Measurements from ENCODE around the gene TMEM117. TPM values are rescaled to one million over a fixed set of nuclear protein-coding genes. Genes with fewer than 3 reads are reported as not detected.

The TMEM117 gene
- total and polyA plus RNA-seq, 2 donors from 2014 or later: 5.9 to 6.0 TPM

DNA sequence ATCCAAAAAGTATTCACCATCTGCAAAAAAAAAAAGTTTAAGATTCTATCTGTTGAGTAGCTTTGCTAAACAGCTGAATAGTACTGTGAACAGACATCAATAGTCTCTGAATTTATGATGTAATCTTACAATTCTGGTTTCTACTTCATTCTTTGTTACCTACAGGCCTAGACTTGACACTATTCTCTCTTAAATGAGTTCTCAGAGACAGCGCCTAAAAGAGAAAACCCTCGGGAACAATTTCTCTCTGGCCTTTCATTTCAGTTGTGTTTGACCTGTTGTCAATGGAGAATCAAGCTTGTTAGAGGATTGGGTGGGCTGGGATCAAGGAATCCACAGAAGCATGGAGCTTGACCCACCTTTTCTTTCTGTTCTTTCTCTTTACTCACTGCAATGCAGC lies 23.8 kb upstream of the TMEM117 start:
- Histone ChIP-seq H3K4me1 (ENCODE audit: control insufficient read depth in 2 of 3, insufficient read depth in 2 of 3, low read depth in 1 of 3, low read length in 3 of 3) (no peaks in the 10 kb centered on the region), H3K9ac (ENCODE audit: low read length in 3 of 3) (no peak overlapping the region), H3K27ac (ENCODE audit: low read depth in 2 of 2, low read length in 2 of 2) (no peak overlapping the region), H3K4me3 (ENCODE audit: low read length in 3 of 3) (no peak overlapping the region), H3K36me3 (ENCODE audit: control insufficient read depth in 2 of 3, insufficient read depth in 3 of 3, low read length in 3 of 3) (no peaks in the 10 kb centered on the region), H3K27me3 (ENCODE audit: control insufficient read depth, insufficient read depth, low read length) (no peaks in the 10 kb centered on the region), H3K9me3 (ENCODE audit: control insufficient read depth in 2 of 3, insufficient read depth in 1 of 3, low read length in 3 of 3) (no peaks in the 10 kb centered on the region)
- DNase-seq: no peak
- TF ChIP-seq, protein P1, sequence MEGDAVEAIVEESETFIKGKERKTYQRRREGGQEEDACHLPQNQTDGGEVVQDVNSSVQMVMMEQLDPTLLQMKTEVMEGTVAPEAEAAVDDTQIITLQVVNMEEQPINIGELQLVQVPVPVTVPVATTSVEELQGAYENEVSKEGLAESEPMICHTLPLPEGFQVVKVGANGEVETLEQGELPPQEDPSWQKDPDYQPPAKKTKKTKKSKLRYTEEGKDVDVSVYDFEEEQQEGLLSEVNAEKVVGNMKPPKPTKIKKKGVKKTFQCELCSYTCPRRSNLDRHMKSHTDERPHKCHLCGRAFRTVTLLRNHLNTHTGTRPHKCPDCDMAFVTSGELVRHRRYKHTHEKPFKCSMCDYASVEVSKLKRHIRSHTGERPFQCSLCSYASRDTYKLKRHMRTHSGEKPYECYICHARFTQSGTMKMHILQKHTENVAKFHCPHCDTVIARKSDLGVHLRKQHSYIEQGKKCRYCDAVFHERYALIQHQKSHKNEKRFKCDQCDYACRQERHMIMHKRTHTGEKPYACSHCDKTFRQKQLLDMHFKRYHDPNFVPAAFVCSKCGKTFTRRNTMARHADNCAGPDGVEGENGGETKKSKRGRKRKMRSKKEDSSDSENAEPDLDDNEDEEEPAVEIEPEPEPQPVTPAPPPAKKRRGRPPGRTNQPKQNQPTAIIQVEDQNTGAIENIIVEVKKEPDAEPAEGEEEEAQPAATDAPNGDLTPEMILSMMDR (IDR thresholded peaks at IDR 0.05; ENCODE audit: borderline replicate concordance, extremely low read depth, insufficient read depth): no peak
- intact Hi-C loops (cut with DNase I): no loop called here
- FAIRE-seq: no peak

DNA sequence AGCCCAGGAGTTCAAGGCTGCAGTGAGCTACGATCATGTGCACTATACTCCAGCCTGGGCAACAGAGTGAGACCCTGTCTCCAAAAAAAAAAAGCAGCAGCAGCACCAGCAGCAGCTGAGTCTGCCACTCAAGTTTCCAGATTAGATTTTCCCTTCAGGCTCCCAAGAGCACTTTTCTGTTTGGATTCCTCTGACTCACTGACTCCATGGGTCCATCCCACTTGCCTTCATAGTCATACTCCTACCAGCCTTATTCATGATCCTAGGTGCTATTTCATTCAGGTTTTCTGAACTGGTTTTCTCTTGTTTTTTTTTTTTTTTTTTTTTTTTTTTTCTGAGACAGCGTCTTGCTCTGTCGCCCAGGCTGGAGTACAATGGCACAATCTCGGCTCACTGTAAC lies 23.0 kb upstream of the TMEM117 start:
- H3K9me3 ChIP-seq (ENCODE audit: control insufficient read depth in 2 of 3, insufficient read depth in 1 of 3, low read length in 3 of 3): no peaks in the 10 kb centered on the region
- H3K9ac ChIP-seq (ENCODE audit: low read length in 3 of 3): no peak overlapping the region
- intact Hi-C loops (cut with DNase I): no loop called here
- no peak overlapping the region for H3K27ac ChIP-seq (ENCODE audit: low read depth in 2 of 2, low read length in 2 of 2)
- no peaks in the 10 kb centered on the region for H3K27me3 ChIP-seq (ENCODE audit: control insufficient read depth, insufficient read depth, low read length)
- FAIRE-seq (no peak), DNase-seq (no peak)
- no peaks in the 10 kb centered on the region for H3K4me1 ChIP-seq (ENCODE audit: control insufficient read depth in 2 of 3, insufficient read depth in 2 of 3, low read depth in 1 of 3, low read length in 3 of 3)
- TF ChIP-seq, protein P1 (IDR thresholded peaks at IDR 0.05; ENCODE audit: borderline replicate concordance, extremely low read depth, insufficient read depth): no peak
- H3K4me3 ChIP-seq (ENCODE audit: low read length in 3 of 3): no peak overlapping the region
- H3K36me3 ChIP-seq (ENCODE audit: control insufficient read depth in 2 of 3, insufficient read depth in 3 of 3, low read length in 3 of 3): no peaks in the 10 kb centered on the region

DNA sequence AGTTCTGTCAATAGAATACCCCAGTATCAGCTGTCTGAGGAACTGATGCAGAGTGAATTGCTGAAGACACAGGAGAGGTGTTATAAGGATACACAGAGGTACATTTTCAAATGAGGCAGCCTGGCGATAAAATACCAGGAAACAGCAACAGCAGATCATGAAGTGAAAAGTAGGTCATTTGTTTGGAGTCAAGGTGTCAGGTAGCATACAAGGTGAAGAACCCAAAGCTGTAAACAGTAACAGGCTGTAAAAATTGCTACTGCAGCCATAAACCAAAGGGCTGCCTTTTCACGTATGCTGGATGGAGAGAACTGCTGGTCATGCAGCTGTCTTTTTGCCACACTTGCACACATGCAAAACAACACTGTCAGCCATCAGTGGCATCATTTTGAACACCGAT lies 20.5 kb upstream of the TMEM117 start:
- Histone ChIP-seq H3K9ac (ENCODE audit: low read length in 3 of 3) (no peak overlapping the region), H3K36me3 (ENCODE audit: control insufficient read depth in 2 of 3, insufficient read depth in 3 of 3, low read length in 3 of 3) (no peaks in the 10 kb centered on the region), H3K9me3 (ENCODE audit: control insufficient read depth in 2 of 3, insufficient read depth in 1 of 3, low read length in 3 of 3) (no peaks in the 10 kb centered on the region), H3K4me3 (ENCODE audit: low read length in 3 of 3) (no peak overlapping the region), H3K27ac (ENCODE audit: low read depth in 2 of 2, low read length in 2 of 2) (no peak overlapping the region), H3K27me3 (ENCODE audit: control insufficient read depth, insufficient read depth, low read length) (no peaks in the 10 kb centered on the region), H3K4me1 (ENCODE audit: control insufficient read depth in 2 of 3, insufficient read depth in 2 of 3, low read depth in 1 of 3, low read length in 3 of 3) (no peaks in the 10 kb centered on the region)
- FAIRE-seq: no peak
- intact Hi-C loops (cut with DNase I): no loop called here
- peak in 1 of 5 donors; percentile 16 for DNase-seq
- TF ChIP-seq, protein P1 (IDR thresholded peaks at IDR 0.05; ENCODE audit: borderline replicate concordance, extremely low read depth, insufficient read depth): no peak

DNA sequence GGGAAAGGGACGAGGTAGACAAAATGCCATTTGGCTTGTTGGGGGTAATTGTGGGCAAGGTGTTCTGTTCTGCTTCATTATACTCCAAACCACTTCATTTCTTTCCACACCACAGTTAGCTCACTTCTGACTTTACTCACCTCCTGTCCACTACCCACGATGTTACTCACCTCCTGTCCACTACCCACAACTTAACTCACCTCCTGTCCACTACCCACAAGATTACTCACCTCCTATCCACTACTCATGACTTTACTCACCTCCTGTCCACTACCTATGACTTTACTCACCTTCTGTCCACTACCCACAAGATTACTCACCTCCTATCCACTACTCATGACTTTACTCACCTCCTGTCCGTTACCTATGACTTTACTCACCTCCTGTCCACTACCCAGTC lies 19.7 kb upstream of the TMEM117 start:
- intact Hi-C loops (cut with DNase I): no loop called here
- Histone ChIP-seq H3K4me3 (ENCODE audit: low read length in 3 of 3) (no peak overlapping the region), H3K4me1 (ENCODE audit: control insufficient read depth in 2 of 3, insufficient read depth in 2 of 3, low read depth in 1 of 3, low read length in 3 of 3) (no peaks in the 10 kb centered on the region), H3K9me3 (ENCODE audit: control insufficient read depth in 2 of 3, insufficient read depth in 1 of 3, low read length in 3 of 3) (no peaks in the 10 kb centered on the region), H3K27me3 (ENCODE audit: control insufficient read depth, insufficient read depth, low read length) (no peaks in the 10 kb centered on the region), H3K9ac (ENCODE audit: low read length in 3 of 3) (no peak overlapping the region), H3K27ac (ENCODE audit: low read depth in 2 of 2, low read length in 2 of 2) (no peak overlapping the region), H3K36me3 (ENCODE audit: control insufficient read depth in 2 of 3, insufficient read depth in 3 of 3, low read length in 3 of 3) (no peaks in the 10 kb centered on the region)
- FAIRE-seq: no peak
- no peak for DNase-seq
- TF ChIP-seq, protein P1 (IDR thresholded peaks at IDR 0.05; ENCODE audit: borderline replicate concordance, extremely low read depth, insufficient read depth): no peak

All from kidney (tissue), 14 donors.